GM12891 (cell line): ENCODE results near the gene MS4A1.
"Not testable (repeated sequence)": the region's sequence is repeated elsewhere in the genome, so short reads cannot be mapped to it uniquely, and the experiment has no call there.

Experiments used
- DNase-seq: peaks from one replicate; pipeline ENCODE4 v3.0.0; 2011; ENCODE audit warnings: low spot score; ENCODE audit not compliant: insufficient read length
- FAIRE-seq: peaks from 2 replicates; lab custom pipeline; 2011; peaks lifted over from hg19 to GRCh38; lab: Jason Lieb, UNC
- PAX5 ChIP-seq: IDR thresholded peaks from 2 replicates; pipeline ENCODE4 v1.6.1; 2011; ENCODE audit warnings: low read length, moderate library complexity, mild to moderate bottlenecking; ENCODE audit not compliant: insufficient read depth, severe bottlenecking
- POLR2A ChIP-seq: IDR thresholded peaks from 2 replicates; pipeline ENCODE4 v1.6.1; 2011; ENCODE audit warnings: low read depth, low read length, control low read depth
- POLR2AphosphoS5 ChIP-seq: IDR thresholded peaks from 2 replicates; pipeline ENCODE4 v1.6.1; 2011; ENCODE audit warnings: low read depth, low read length, control low read depth
- POU2F2 ChIP-seq: IDR thresholded peaks from 2 replicates; pipeline ENCODE4 v1.6.1; 2011; ENCODE audit warnings: low read depth, mild to moderate bottlenecking, control low read depth, low read length, moderate library complexity
- SPI1 ChIP-seq: IDR thresholded peaks from 2 replicates; pipeline ENCODE4 v1.6.1; 2011; ENCODE audit warnings: low read depth, low read length, control low read depth
- TAF1 ChIP-seq: IDR thresholded peaks from 2 replicates; pipeline ENCODE4 v1.6.1; 2011; ENCODE audit warnings: low read depth, low read length, control low read depth

Gene MS4A1

GRCh38 chr11:60500276-60500910 is 44.7 kb downstream of the MS4A1 start:
- FAIRE-seq: no peak
- no peak for DNase-seq
- no peak for TF ChIP-seq PAX5
- TF ChIP-seq POLR2A: no peak
- TF ChIP-seq POLR2AphosphoS5: no peak
- TF ChIP-seq SPI1: no peak
- TF ChIP-seq TAF1: no peak
- TF ChIP-seq POU2F2: no peak

- DNase-seq (no peak), FAIRE-seq (no peak)
- TF ChIP-seq SPI1 (0 out of 2 replicates have a peak, but pooled peaks have one; percentile 5), POU2F2 (no peak)
Observed at GRCh38 chr11:60502221-60502775, 46.7 kb downstream of the MS4A1 start.

- no peak for DNase-seq
- peak; percentile 82 for FAIRE-seq
- TF ChIP-seq POLR2AphosphoS5 (no peak), POU2F2 (no peak), SPI1 (no peak), TAF1 (no peak), PAX5 (no peak), POLR2A (no peak)
Observed at GRCh38 chr11:60504219-60504905, 48.7 kb downstream of the MS4A1 start.

DNA sequence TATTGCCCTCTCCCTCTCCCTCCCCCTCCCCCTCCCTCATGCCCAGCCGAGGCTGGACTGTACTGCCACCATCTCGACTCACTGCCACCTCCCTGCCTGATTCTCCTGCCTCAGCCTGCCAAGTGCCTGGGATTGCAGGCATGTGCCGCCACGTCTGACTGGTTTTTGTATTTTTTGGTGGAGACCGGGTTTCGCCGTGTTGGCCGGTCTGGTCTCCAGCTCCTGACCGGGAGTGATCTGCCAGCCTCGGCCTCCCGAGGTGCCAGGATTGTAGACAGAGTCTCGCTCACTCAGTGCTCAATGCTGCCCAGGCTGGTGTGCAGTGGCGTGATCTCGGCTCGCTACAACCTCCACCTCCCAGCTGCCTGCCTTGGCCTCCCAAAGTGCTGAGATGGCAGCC is 54.0 kb downstream of the MS4A1 start:
- DNase-seq, FAIRE-seq: not testable (repeated sequence)

- not testable (repeated sequence) for FAIRE-seq
Observed at GRCh38 chr11:60510209-60510608, 54.6 kb downstream of the MS4A1 start.

GRCh38 chr11:60511393-60511792 is 55.7 kb downstream of the MS4A1 start:
- DNase-seq (no peak), FAIRE-seq (no peak)
- TF ChIP-seq POLR2A (no peak), SPI1 (no peak), TAF1 (no peak)

More at GRCh38 chr11:60510209-60510608, 54.6 kb downstream of the MS4A1 start:
- not testable (repeated sequence) for DNase-seq

DNA sequence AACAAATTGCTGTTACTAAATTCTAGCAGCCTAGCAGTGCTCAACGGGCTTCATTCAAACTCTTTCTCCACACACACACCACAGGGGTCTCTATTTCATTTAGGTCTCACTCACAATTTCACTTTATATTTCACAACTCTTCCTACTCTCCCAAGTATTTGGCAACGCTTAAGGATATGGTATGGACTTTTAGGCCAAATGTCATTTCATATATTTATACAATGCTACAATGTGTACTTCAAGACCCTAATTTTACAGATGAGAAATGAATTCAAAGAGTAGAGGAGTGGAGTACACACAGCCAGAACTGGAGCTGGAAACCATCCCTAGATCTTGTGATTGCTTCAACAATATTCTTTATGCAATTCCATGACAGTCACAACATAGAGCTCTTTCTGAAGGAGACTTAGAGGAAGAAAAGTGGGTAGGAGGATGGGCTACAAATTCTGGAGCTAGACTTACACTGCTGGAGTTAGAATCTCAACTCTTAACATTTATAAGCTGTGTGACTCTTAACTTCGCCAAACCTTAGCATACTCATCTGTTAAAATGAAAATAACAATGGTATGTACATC is 57.1 kb downstream of the MS4A1 start:
- DNase-seq (no peak), FAIRE-seq (no peak)
- TF ChIP-seq SPI1 (no peak), POU2F2 (no peak), POLR2AphosphoS5 (no peak), PAX5 (no peak), POLR2A (no peak), TAF1 (no peak)

GRCh38 chr11:60513496-60514460 is 58.1 kb downstream of the MS4A1 start:
- DNase-seq (no peak), FAIRE-seq (no peak)
- TF ChIP-seq POLR2AphosphoS5: no peak
- TF ChIP-seq PAX5: no peak
- peak; percentile 60 for TF ChIP-seq SPI1
- TF ChIP-seq POLR2A: no peak
- no peak for TF ChIP-seq TAF1

GRCh38 chr11:60515144-60515855 is 59.7 kb downstream of the MS4A1 start, which contains the start of gene MS4A13:
TSS of gene MS4A13 (plus strand) at chr11:60515392. CDS start at chr11:60518084, 2,692 bp downstream.
- TF ChIP-seq SPI1 (no peak), TAF1 (no peak), POLR2A (no peak), POLR2AphosphoS5 (no peak), POU2F2 (no peak), PAX5 (no peak)
- DNase-seq (no peak), FAIRE-seq (no peak)
